IMR-90 (cell line): ENCODE measurements around the gene DHDH. TPM values are rescaled to one million over a fixed set of nuclear protein-coding genes. Genes with fewer than 3 reads are reported as not detected.
A peak's percentile ranks its signal among the peaks of the same experiment; 100 is the strongest.

ENCODE experiments used
- ATAC-seq: fragments of 200-7000 bp; cut with Tn5 transposase; 2 replicates; pipeline ENCODE4 v1.9.1; 2020; ENCODE audit warnings: low read depth, mild to moderate bottlenecking, moderate library complexity
- BruUV-seq: library from RNA; stranded (reverse); fragments of 400-500 nt; replicated peaks from 2 replicates; lab custom pipeline; 2021; lab: Mats Ljungman, UMichigan
- CTCF ChIA-PET: fragments of 300-600 bp; formaldehyde crosslinking; extraction: SDS; loops from one replicate; lab custom pipeline; 2021; ENCODE audit warnings: antibody characterized with exemption; lab: Yijun Ruan, JAX
- POLR2A ChIA-PET: fragments of 300-600 bp; sonication (Branson Sonifier 250); formaldehyde crosslinking; loops from one replicate; lab custom pipeline; 2022; ENCODE audit warnings: antibody characterized with exemption; ENCODE audit not compliant: unreplicated experiment; lab: Charles Lee
- DNase-seq: peaks from one replicate; pipeline ENCODE4 v3.0.0; 2013
- H2AFZ ChIP-seq: replicated peaks from 2 replicates; pipeline ENCODE3; 2013; ENCODE audit warnings: low read length, mild to moderate bottlenecking; ENCODE audit not compliant: poor library complexity
- H2AK5ac ChIP-seq: 2 replicates; pipeline ENCODE4 v1.6.1; 2013; ENCODE audit warnings: low read depth, low read length, inconsistent platforms
- H2AK9ac ChIP-seq: replicated peaks from 2 replicates; pipeline ENCODE3; 2013; ENCODE audit warnings: mild to moderate bottlenecking, low read depth, low read length, moderate library complexity; ENCODE audit not compliant: poor library complexity
- H2BK120ac ChIP-seq: 2 replicates; pipeline ENCODE4 v1.6.1; 2013; ENCODE audit warnings: low read depth, low read length, inconsistent platforms
- H2BK15ac ChIP-seq: 3 replicates; pipeline ENCODE4 v1.6.1; 2013; ENCODE audit warnings: low read depth, low read length, inconsistent platforms
- H2BK20ac ChIP-seq: 2 replicates; pipeline ENCODE4 v1.6.1; 2013; ENCODE audit warnings: low read depth, mild to moderate bottlenecking, inconsistent platforms, low read length, moderate library complexity
- H2BK5ac ChIP-seq: 2 replicates; pipeline ENCODE4 v1.6.1; 2013; ENCODE audit warnings: mild to moderate bottlenecking, low read depth, low read length, inconsistent platforms; ENCODE audit not compliant: poor library complexity, severe bottlenecking
- H3K14ac ChIP-seq: replicated peaks from 2 replicates; pipeline ENCODE4 v1.6.1; 2013; ENCODE audit warnings: low read depth, low read length, inconsistent platforms
- H3K18ac ChIP-seq: 2 replicates; pipeline ENCODE4 v1.6.1; 2013; ENCODE audit warnings: low read depth, low read length, control low read depth
- H3K23ac ChIP-seq: 2 replicates; pipeline ENCODE4 v1.6.1; 2013; ENCODE audit warnings: low read depth, low read length, inconsistent platforms
- H3K27ac ChIP-seq: 2 replicates; pipeline ENCODE4 v1.5.1; 2013; ENCODE audit warnings: mild to moderate bottlenecking, control low read depth, low read length; ENCODE audit not compliant: insufficient read depth
- H3K27me3 ChIP-seq: 2 replicates; pipeline ENCODE4 v1.6.1; 2013; ENCODE audit warnings: low read length; ENCODE audit not compliant: control insufficient read depth, insufficient read depth
- H3K36me3 ChIP-seq: 2 replicates; pipeline ENCODE4 v1.6.1; 2013; ENCODE audit warnings: low read length, mixed read lengths; ENCODE audit not compliant: control insufficient read depth, insufficient read depth
- H3K4ac ChIP-seq: 2 replicates; pipeline ENCODE4 v1.6.1; 2013; ENCODE audit warnings: low read depth, low read length, inconsistent platforms
- H3K4me1 ChIP-seq: 2 replicates; pipeline ENCODE4 v1.6.1; 2013; ENCODE audit warnings: low read length, mixed read lengths; ENCODE audit not compliant: control insufficient read depth, insufficient read depth
- H3K4me2 ChIP-seq: 2 replicates; pipeline ENCODE4 v1.6.1; 2013; ENCODE audit warnings: low read depth, mild to moderate bottlenecking, control low read depth, low read length, moderate library complexity
- H3K4me3 ChIP-seq: 2 replicates; pipeline ENCODE4 v1.5.1; 2013; ENCODE audit warnings: low read depth, mild to moderate bottlenecking, control low read depth, low read length, moderate library complexity; ENCODE audit not compliant: insufficient read depth
- H3K56ac ChIP-seq: 2 replicates; pipeline ENCODE4 v1.6.1; 2013; ENCODE audit warnings: low read length, inconsistent platforms; ENCODE audit not compliant: insufficient read depth; ENCODE audit errors: extremely low read depth
- H3K79me1 ChIP-seq, 2 experiments: 2 replicates each; pipeline ENCODE4 v1.6.1; 2013; ENCODE audit warnings: low read length in 2 of 2, inconsistent platforms in 1 of 2, low read depth in 1 of 2
- H3K9ac ChIP-seq: 2 replicates; pipeline ENCODE4 v1.6.1; 2013; ENCODE audit warnings: low read depth, low read length, control low read depth
- H3K9me1 ChIP-seq: 2 replicates; pipeline ENCODE4 v1.6.1; 2013; ENCODE audit warnings: low read length, inconsistent platforms; ENCODE audit not compliant: insufficient read depth
- H3K9me3 ChIP-seq: 2 replicates; pipeline ENCODE4 v1.6.1; 2013; ENCODE audit warnings: low read length; ENCODE audit not compliant: control insufficient read depth, insufficient read depth
- H4K20me1 ChIP-seq: 2 replicates; pipeline ENCODE4 v1.6.1; 2013; ENCODE audit warnings: low read length, inconsistent platforms; ENCODE audit not compliant: insufficient read depth
- H4K5ac ChIP-seq: 2 replicates; pipeline ENCODE4 v1.6.1; 2013; ENCODE audit warnings: mild to moderate bottlenecking, low read depth, low read length, control low read depth
- H4K8ac ChIP-seq, 2 experiments: 2 replicates each; pipeline ENCODE4 v1.6.1; 2013; ENCODE audit warnings: low read depth in 2 of 2, low read length in 2 of 2, control low read depth in 1 of 2, inconsistent platforms in 1 of 2
- H4K91ac ChIP-seq: 2 replicates; pipeline ENCODE4 v1.6.1; 2013; ENCODE audit warnings: low read depth, low read length, inconsistent platforms; ENCODE audit not compliant: insufficient read depth
- BHLHE40 ChIP-seq: fragments of 150-350 bp; IDR thresholded peaks from 2 replicates; pipeline ENCODE4 v1.6.1; 2016; ENCODE audit warnings: mild to moderate bottlenecking, low read depth, low read length
- FOS ChIP-seq: fragments of 150-350 bp; IDR thresholded peaks from 2 replicates; pipeline ENCODE4 v1.6.1; 2016; ENCODE audit warnings: low read depth, low read length
- MAZ ChIP-seq: IDR thresholded peaks from 2 replicates; pipeline ENCODE4 v1.6.1; 2012; ENCODE audit warnings: low read depth, mild to moderate bottlenecking, low read length, improper control_type of control experiment, moderate library complexity, borderline replicate concordance
- RFX5 ChIP-seq: IDR thresholded peaks from 2 replicates; pipeline ENCODE4 v1.8.0; 2012; ENCODE audit warnings: low read depth, mild to moderate bottlenecking, low read length, moderate library complexity
- WGBS, 2 experiments: methylation state at CpG; one replicate each; pipeline versions ENCODE4 v1.1.5 to v1.1.7; 2013; ENCODE audit warnings: missing lambda C conversion rate in 2 of 2; ENCODE audit not compliant: insufficient read length in 1 of 2; ENCODE audit errors: extremely low coverage in 2 of 2; 5-methylcytosine and 5-hydroxymethylcytosine counted together
- dilution Hi-C: fragments of 300-500 bp; cut with HindIII; formaldehyde crosslinking; loops from one replicate; pipeline ENCODE4 v1.14.3; 2018; ENCODE audit warnings: low sequenced_read_pairs; ENCODE audit not compliant: unreplicated experiment
- in situ Hi-C: fragments of 300-500 bp; cut with MboI; formaldehyde crosslinking; loops from 3 replicates; pipeline ENCODE4 v1.14.3; 2019; ENCODE audit warnings: low sequenced_read_pairs, inconsistent platforms, mixed read lengths
- intact Hi-C: fragments of 100-400 bp; cut with micrococcal nuclease; formaldehyde crosslinking; loops from 2 replicates; pipeline ENCODE4 v1.10.0; 2022
- polyA plus RNA-seq, 3 experiments: library from polyadenylated mRNA; depleted of rRNA; stranded (reverse); fragments of >200 nt; gene quantifications; 2 replicates each; pipeline ENCODE4 v1.2.3, GENCODE V29; 2012; ENCODE audit warnings: low replicate concordance in 1 of 3
- total RNA-seq: library from RNA; depleted of rRNA; stranded (reverse); fragments of >200 nt; gene quantifications from 2 replicates; pipeline ENCODE4 v1.2.3, GENCODE V29; 2012

The DHDH gene
- total and polyA plus RNA-seq, 2 of the 4 experiments (the other 2 are of a cell fraction): 0.36 to 0.53 TPM

- H2AK5ac ChIP-seq: no peak overlapping the region; the same call in 1 of the 2 replicates
- H4K5ac ChIP-seq: no peak overlapping the region; the same call in 1 of the 2 replicates
- in situ Hi-C loops (no loop called here), dilution Hi-C loops (no loop called here), intact Hi-C loops (no loop called here)
- 13% methylated on average over 6 of the region's 25 CpGs; no CpG with 5 or more reads in 1 of the 2 experiments for WGBS, 2 experiments
- no TSS peak for BruUV-seq
- H3K4me1 ChIP-seq: peaks cover 2% of the 10 kb centered on the region; the same call in 1 of the 2 replicates
- peak overlapping the region; percentile 93 for H2AFZ ChIP-seq
- DNase-seq (no peak), ATAC-seq (peak; percentile 58)
- H2BK120ac ChIP-seq: no peak overlapping the region; the same call in 1 of the 2 replicates
- no peak overlapping the region for H3K56ac ChIP-seq
- no peak overlapping the region for H3K14ac ChIP-seq
- POLR2A ChIA-PET: interaction anchor here (0.6 to 1.4 kb wide), 2 partner anchors 20 to 22 kb away, joined by 3 read pairs; no protein-coding TSS in a partner anchor
- no peak overlapping the region; the same call in 1 of the 2 replicates for H3K4me3 ChIP-seq
- H2AK9ac ChIP-seq: no peak overlapping the region
- H3K27me3 ChIP-seq: 0 out of 2 replicates have a peak, but pooled peaks cover 2% of the 10 kb centered on the region
- H2BK15ac ChIP-seq: no peak overlapping the region
- no peak overlapping the region for H2BK20ac ChIP-seq
- no peak overlapping the region for H4K91ac ChIP-seq
- H3K27ac ChIP-seq: no peak overlapping the region
- H3K4me2 ChIP-seq: peak overlapping the region; percentile 53; the same call in 1 of the 2 replicates
- no peak overlapping the region for H3K18ac ChIP-seq
- TF ChIP-seq MAZ (no peak), FOS (no peak), BHLHE40 (no peak), RFX5 (no peak)
- peaks cover 4 to 11% of the 10 kb centered on the region in 2 experiments; a peak in 3 of 4 replicates for H3K79me1 ChIP-seq
- no peaks in the 10 kb centered on the region for H3K36me3 ChIP-seq
- no peak overlapping the region for H3K4ac ChIP-seq
- no peaks in the 10 kb centered on the region for H4K20me1 ChIP-seq
- H3K9me3 ChIP-seq: no peaks in the 10 kb centered on the region
- no peaks in the 10 kb centered on the region for H3K9me1 ChIP-seq
- CTCF ChIA-PET: no interaction called here
- peak overlapping the region; percentile 13; the same call in 1 of the 2 replicates for H3K9ac ChIP-seq
- H4K8ac ChIP-seq: peak overlapping the region in 1 of 2 experiments; percentile 55; a peak in 1 of 4 replicates
- no peak overlapping the region for H2BK5ac ChIP-seq
- no peak overlapping the region for H3K23ac ChIP-seq
Measured at GRCh38 chr19:48896191-48896720, 37.2 kb upstream of the DHDH start.
